NCI-H69 (cell line): Measurements from ENCODE around the gene ZMYND12.
"Not testable (repeated sequence)": the region's sequence is repeated elsewhere in the genome, so short reads cannot be mapped to it uniquely, and the experiment has no call there.

Experiments used
- DNase-seq: peaks from one replicate; lab custom pipeline; 2025; lab: John Stamatoyannopoulos, UW

The ZMYND12 gene

GRCh38 chr1:42456010-42456753, at the start of gene ZMYND12, which contains the start of gene PPCS:
Gene ZMYND12 (minus strand): TSS chr1:42456022. CDS start chr1:42455997, 25 bp downstream.
Gene PPCS (plus strand): TSS chr1:42456543. CDS start chr1:42456566, 23 bp downstream.
- DNase-seq, result peak; percentile 90

GRCh38 chr1:42504535-42505128, 48.8 kb upstream of the ZMYND12 start:
- no peak for DNase-seq

GRCh38 chr1:42502031-42502430, 46.2 kb upstream of the ZMYND12 start:
- DNase-seq, result not testable (repeated sequence)

- DNase-seq, result no peak
Measured at GRCh38 chr1:42490237-42490636, 34.4 kb upstream of the ZMYND12 start.

GRCh38 chr1:42484382-42484781, 28.6 kb upstream of the ZMYND12 start:
- DNase-seq, result no peak

GRCh38 chr1:42482635-42483153, 26.9 kb upstream of the ZMYND12 start:
- no peak for DNase-seq

- DNase-seq, result no peak
Measured at GRCh38 chr1:42480921-42481320, 25.1 kb upstream of the ZMYND12 start.

GRCh38 chr1:42479621-42480020, 23.8 kb upstream of the ZMYND12 start:
- peak; percentile 35 for DNase-seq

- no peak for DNase-seq
Measured at GRCh38 chr1:42477775-42478174, 22.0 kb upstream of the ZMYND12 start.

- not testable (repeated sequence) for DNase-seq
Measured at GRCh38 chr1:42477354-42477753, 21.5 kb upstream of the ZMYND12 start.

GRCh38 chr1:42476605-42477004, 20.8 kb upstream of the ZMYND12 start:
- no peak for DNase-seq

GRCh38 chr1:42469727-42470126, 13.9 kb upstream of the ZMYND12 start:
- no peak for DNase-seq

GRCh38 chr1:42466030-42466429, 10.2 kb upstream of the ZMYND12 start:
- DNase-seq, result no peak

- DNase-seq, result peak; percentile 47
Measured at GRCh38 chr1:42463921-42464320, 8.1 kb upstream of the ZMYND12 start.

GRCh38 chr1:42462828-42463763, 7.3 kb upstream of the ZMYND12 start, which contains the start of gene CCDC30:
Gene CCDC30 (plus strand): TSS chr1:42463286. CDS start chr1:42480552, 17,266 bp downstream.
- peak; percentile 99 for DNase-seq

- no peak for DNase-seq
Measured at GRCh38 chr1:42461196-42461595, 5.4 kb upstream of the ZMYND12 start.

- DNase-seq, result peak; percentile 75
Measured at GRCh38 chr1:42456754-42457089, 900 bp upstream of the ZMYND12 start.

- no peak for DNase-seq
Measured at GRCh38 chr1:42454403-42454802, 1.4 kb downstream of the ZMYND12 start.

- DNase-seq, result no peak
Measured at GRCh38 chr1:42453386-42453785, 2.4 kb downstream of the ZMYND12 start.

- no peak for DNase-seq
Measured at GRCh38 chr1:42450061-42450460, 5.8 kb downstream of the ZMYND12 start.

- DNase-seq, result peak; percentile 70
Measured at GRCh38 chr1:42449256-42449655, 6.6 kb downstream of the ZMYND12 start.

- DNase-seq, result no peak
Measured at GRCh38 chr1:42442662-42443061, 13.2 kb downstream of the ZMYND12 start.
